Psoas muscle (tissue), 8 donors: Measurements from ENCODE around the gene FEM1C. TPM values are rescaled to one million over a fixed set of nuclear protein-coding genes. Genes with fewer than 3 reads are reported as not detected.

ENCODE experiments used
- ATAC-seq, 4 donors: fragments of 200-7000 bp; cut with Tn5 transposase; one replicate each; pipeline ENCODE4 v1.9.1; 2020; ENCODE audit warnings: moderate library complexity in 3 of 4, mild to moderate bottlenecking in 2 of 4
- DNase-seq, 2 donors: peaks; one replicate each; pipeline ENCODE4 v3.0.0-alpha.2; 2020
- H3K27ac ChIP-seq: fragments of 200-600 bp; one replicate; pipeline ENCODE4 v1.8.0; 2022
- H3K27me3 ChIP-seq, 3 donors: fragments of 200-600 bp in 1 of 3; one replicate each; pipeline versions ENCODE4 v1.6.1 to v1.8.0; 2013 to 2022; ENCODE audit warnings: low read length in 2 of 3, mild to moderate bottlenecking in 2 of 3, moderate library complexity in 1 of 3; ENCODE audit not compliant: insufficient read depth in 3 of 3
- H3K36me3 ChIP-seq, 2 donors: fragments of 200-600 bp in 1 of 2; one replicate each; pipeline versions ENCODE4 v1.6.1 to v1.8.0; 2013 to 2022; ENCODE audit warnings: low read depth in 1 of 2, mild to moderate bottlenecking in 1 of 2, moderate library complexity in 1 of 2; ENCODE audit not compliant: insufficient read depth in 1 of 2
- H3K4me1 ChIP-seq: fragments of 200-600 bp; one replicate; pipeline ENCODE4 v1.8.0; 2022
- H3K4me3 ChIP-seq: fragments of 200-600 bp; one replicate; pipeline ENCODE4 v1.8.0; 2022; ENCODE audit warnings: mild to moderate bottlenecking
- H3K9me3 ChIP-seq: fragments of 200-600 bp; one replicate; pipeline ENCODE4 v1.8.0; 2022
- WGBS, 3 donors: extraction: QIAGEN DNeasy Blood & Tissue Kit; methylation state at CpG; one replicate each; pipeline versions ENCODE4 v1.1.6 to v1.1.7; 2013; 5-methylcytosine and 5-hydroxymethylcytosine counted together
- intact Hi-C, 2 donors: fragments of 100-400 bp; cut with DNase I; formaldehyde crosslinking; loops; one replicate each; pipeline versions ENCODE4 v1.11.0 to v1.14.2; 2022
- polyA plus RNA-seq, 3 donors: library from polyadenylated mRNA; stranded (reverse); fragments of 200-250 nt; gene quantifications; one replicate each; pipeline ENCODE4 v1.2.3, GENCODE V29; 2013
- total RNA-seq, 4 donors: library from RNA; stranded (reverse); fragmentation: NEBNext Ultra II Directional in 2 of 4; extraction: Animal tissue kit (Norgen Biotek cat#: 25700) in 2 of 4; gene quantifications; one replicate each; pipeline versions ENCODE4 v1.2.1 to v1.2.4, GENCODE V29; 2021 to 2023
- TF ChIP-seq, protein P1 (sequence below): fragments of 200-600 bp; IDR thresholded peaks from one replicate; pipeline ENCODE4 v1.8.0; 2022; ENCODE audit warnings: antibody characterized with exemption
- donor health status: healthy with polysubstance abuse.
- donor health status: DM: no; HTN: no; CAD: no; lungs with moderate emphysema.
- donor health status: Bipolar disorder and iron deficiency.
- donor health status: healthy.
- donor health status: DM: yes; HTN: yes; CAD: no.
- donor health status: DM: no; HTN: no; CAD: no.
- donor health status: DM: no; HTN: no; CAD: no.
- donor health status: DM: yes; HTN: yes; CAD: no.

The FEM1C gene
- total and polyA plus RNA-seq, 7 donors: 9.1 to 44.5 (median 26.0) TPM

DNA sequence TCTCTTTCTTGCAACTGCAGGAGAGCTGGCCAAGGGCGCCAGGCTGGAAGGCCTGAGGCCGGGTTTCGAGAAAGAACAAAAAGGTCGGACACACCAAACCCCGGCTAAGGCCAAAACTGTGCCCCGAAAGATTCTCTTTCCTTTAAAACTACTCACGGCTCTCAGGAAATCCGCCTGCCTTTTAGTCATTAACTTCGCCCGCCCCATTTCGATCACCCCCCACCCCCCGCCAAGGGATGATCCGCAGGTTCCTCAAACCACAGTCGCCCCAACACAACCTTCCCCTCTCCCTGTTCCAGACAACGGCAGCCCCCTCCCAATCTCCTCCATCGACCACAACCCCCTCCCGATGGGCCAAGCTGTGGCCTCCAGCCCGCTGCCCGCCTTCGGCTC lies 536 bp downstream of the FEM1C start:
- H3K36me3 ChIP-seq: peaks cover 0 to 17% of the 10 kb centered on the region in 2 donors
- no peaks in the 10 kb centered on the region for H3K27me3 ChIP-seq
- ATAC-seq (peak in 3 of 4 donors; percentile 11 to 41 (median 15)), DNase-seq (peak in 1 of 2 donors; percentile 63)
- H3K9me3 ChIP-seq: no peaks in the 10 kb centered on the region
- TF ChIP-seq, protein P1, sequence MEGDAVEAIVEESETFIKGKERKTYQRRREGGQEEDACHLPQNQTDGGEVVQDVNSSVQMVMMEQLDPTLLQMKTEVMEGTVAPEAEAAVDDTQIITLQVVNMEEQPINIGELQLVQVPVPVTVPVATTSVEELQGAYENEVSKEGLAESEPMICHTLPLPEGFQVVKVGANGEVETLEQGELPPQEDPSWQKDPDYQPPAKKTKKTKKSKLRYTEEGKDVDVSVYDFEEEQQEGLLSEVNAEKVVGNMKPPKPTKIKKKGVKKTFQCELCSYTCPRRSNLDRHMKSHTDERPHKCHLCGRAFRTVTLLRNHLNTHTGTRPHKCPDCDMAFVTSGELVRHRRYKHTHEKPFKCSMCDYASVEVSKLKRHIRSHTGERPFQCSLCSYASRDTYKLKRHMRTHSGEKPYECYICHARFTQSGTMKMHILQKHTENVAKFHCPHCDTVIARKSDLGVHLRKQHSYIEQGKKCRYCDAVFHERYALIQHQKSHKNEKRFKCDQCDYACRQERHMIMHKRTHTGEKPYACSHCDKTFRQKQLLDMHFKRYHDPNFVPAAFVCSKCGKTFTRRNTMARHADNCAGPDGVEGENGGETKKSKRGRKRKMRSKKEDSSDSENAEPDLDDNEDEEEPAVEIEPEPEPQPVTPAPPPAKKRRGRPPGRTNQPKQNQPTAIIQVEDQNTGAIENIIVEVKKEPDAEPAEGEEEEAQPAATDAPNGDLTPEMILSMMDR: no peak
- peak overlapping the region; percentile 93 for H3K4me3 ChIP-seq
- peak overlapping the region; percentile 98 for H3K27ac ChIP-seq
- intact Hi-C loops: loop anchor here (5.0 to 10.0 kb wide), 4 partner anchors 82 to 301 kb away; partner anchors contain the start of genes AP3S1 (in 1 of the 2) and ATG12 (in 1 of the 2)
- 0 to 1% (median 0%) methylated on average over 20 of the region's 20 CpGs for WGBS, 3 donors
- H3K4me1 ChIP-seq: peaks cover 28% of the 10 kb centered on the region

DNA sequence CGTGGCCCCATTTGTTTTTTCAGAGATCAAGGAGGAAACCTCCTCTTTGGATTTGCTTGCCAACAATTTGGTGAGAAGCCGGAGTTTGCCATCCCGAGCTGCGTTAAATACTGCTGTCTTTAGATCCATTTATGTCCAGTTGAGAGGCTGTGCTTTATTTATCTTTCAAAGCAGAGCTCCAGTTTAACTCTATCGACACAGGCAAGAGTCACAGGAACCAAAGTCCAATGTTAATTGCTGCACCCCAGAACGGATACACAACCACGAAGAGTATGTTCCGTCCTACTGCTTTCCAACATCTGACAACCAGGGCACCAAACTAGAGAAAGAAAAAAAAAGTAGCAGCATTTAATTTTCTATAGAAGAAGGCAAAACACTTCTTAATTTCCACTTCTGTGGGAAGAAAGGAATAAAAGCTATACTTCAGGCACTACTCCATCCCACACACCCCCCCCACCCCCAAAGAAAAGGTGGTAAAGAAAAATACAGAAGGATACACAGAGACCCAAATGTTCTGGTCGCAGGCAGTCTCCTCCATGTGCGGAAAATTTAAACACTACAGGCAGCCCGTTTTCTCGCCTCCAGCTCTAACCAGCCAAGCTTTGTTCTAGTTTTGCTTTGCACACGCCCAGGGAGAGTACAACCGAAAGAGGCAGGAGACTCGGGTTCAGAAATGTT lies 1.1 kb downstream of the FEM1C start:
- Histone ChIP-seq H3K4me1 (peaks cover 34% of the 10 kb centered on the region), H3K4me3 (peak overlapping the region; percentile 93), H3K36me3 (peaks cover 0 to 17% of the 10 kb centered on the region in 2 donors), H3K9me3 (no peaks in the 10 kb centered on the region), H3K27me3 (no peaks in the 10 kb centered on the region), H3K27ac (peak overlapping the region; percentile 98)
- DNase-seq (no peak), ATAC-seq (peak in 3 of 4 donors; percentile 24 to 60 (median 43))
- TF ChIP-seq, protein P1: no peak
- 2% methylated on average over 15 of the region's 15 CpGs for WGBS, 3 donors
- intact Hi-C loops: loop anchor here (2.0 to 10.0 kb wide), 6 partner anchors 81 to 301 kb away; partner anchors contain the start of genes AP3S1 (in 1 of the 2) and ATG12 (in 1 of the 2)

DNA sequence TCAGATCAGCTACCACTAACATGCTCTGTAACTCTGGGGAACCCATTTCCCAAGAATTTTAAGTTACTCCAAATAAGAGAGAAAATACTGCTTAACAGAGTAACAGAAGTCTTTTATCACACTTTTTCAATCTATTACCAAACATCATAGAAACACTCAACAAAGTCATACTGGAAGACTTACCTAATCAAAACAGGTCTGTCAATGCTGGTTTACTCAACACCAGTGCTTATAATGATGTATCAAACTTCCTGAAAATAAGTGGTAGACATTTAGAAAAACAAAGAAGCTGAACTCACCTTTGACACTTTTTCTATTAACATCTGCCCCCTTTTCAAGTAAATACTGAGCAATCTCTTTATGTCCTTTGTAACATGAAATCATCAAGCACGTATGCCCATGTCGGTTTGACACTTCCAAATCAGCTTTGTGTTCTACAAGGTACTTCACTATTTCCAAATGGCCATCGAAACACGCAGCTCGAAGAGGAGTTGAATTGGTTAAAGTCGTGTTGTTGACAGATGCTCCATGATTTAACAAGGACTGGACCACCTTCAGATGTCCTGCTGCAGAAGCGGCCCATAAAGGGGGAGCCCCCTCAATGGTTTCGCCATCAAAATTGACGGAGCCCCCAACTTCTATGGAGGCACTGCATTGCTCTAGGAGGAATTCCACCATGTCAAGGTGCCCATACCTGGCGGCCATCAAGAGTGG lies 1.8 kb downstream of the FEM1C start:
- H3K27me3 ChIP-seq: no peaks in the 10 kb centered on the region
- WGBS, 3 donors: 22 to 30% (median 23%) methylated on average over 10 of the region's 10 CpGs
- H3K27ac ChIP-seq: peak overlapping the region; percentile 98
- peak overlapping the region; percentile 93 for H3K4me3 ChIP-seq
- no peak for DNase-seq
- intact Hi-C loops: loop anchor here (2.0 to 10.0 kb wide), 6 partner anchors 81 to 302 kb away; partner anchors contain the start of genes AP3S1 (in 1 of the 2) and ATG12 (in 1 of the 2)
- TF ChIP-seq, protein P1: no peak
- ATAC-seq: no peak
- no peaks in the 10 kb centered on the region for H3K9me3 ChIP-seq
- H3K4me1 ChIP-seq: peaks cover 39% of the 10 kb centered on the region
- H3K36me3 ChIP-seq: peaks cover 0 to 17% of the 10 kb centered on the region in 2 donors

DNA sequence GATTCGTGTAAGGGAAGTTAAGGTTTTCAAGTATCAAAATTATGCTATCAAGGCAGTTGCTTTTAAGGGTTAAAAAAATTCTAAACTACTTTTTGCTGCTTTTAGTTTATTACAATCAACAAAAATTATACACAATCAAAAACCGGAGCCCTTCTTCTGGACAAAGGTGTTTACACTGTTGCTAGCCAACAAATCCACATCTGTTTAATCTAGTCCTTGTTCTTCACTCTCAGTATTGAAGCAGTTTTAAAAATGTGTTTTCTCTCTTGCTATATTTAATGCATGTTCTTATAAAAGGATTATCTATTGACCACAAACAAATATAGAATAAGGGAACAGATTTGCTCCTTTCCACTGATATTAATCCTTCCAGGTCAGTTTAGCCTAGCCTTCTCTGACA lies 2.5 kb downstream of the FEM1C start:
- H3K9me3 ChIP-seq: no peaks in the 10 kb centered on the region
- DNase-seq (no peak), ATAC-seq (no peak)
- intact Hi-C loops: loop anchor here (2.0 to 10.0 kb wide), 6 partner anchors 80 to 303 kb away; partner anchors contain the start of genes AP3S1 (in 1 of the 2) and ATG12 (in 1 of the 2)
- WGBS, 3 donors: 4 to 9% (median 7%) methylated on average over 2 of the region's 2 CpGs
- peak overlapping the region; percentile 98 for H3K27ac ChIP-seq
- H3K27me3 ChIP-seq: no peaks in the 10 kb centered on the region
- peak overlapping the region; percentile 93 for H3K4me3 ChIP-seq
- TF ChIP-seq, protein P1: no peak
- H3K4me1 ChIP-seq: peaks cover 47% of the 10 kb centered on the region
- peaks cover 0 to 17% of the 10 kb centered on the region in 2 donors for H3K36me3 ChIP-seq
